Measurements from ENCODE around the gene TSPEAR.

DNA sequence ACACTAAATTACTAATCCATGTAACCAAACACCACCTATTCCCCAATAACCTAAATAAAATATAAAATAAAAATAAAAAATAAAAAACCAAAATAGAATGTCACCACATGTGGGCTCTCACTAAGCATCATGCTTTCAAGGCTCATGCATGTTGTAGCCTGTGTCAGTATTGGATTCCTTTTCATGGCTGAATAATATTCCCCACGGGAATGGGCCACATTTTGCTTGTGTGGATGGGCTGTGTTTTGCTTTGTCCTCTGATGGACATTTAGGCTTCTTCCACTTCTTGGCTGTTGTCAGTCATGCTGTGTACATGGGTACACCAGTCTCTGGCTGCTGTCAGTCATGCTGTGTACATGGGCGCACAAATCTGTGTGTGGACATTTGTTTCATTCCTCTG is 122.3 kb downstream of the TSPEAR start:
- TF ChIP-seq, protein P1, sequence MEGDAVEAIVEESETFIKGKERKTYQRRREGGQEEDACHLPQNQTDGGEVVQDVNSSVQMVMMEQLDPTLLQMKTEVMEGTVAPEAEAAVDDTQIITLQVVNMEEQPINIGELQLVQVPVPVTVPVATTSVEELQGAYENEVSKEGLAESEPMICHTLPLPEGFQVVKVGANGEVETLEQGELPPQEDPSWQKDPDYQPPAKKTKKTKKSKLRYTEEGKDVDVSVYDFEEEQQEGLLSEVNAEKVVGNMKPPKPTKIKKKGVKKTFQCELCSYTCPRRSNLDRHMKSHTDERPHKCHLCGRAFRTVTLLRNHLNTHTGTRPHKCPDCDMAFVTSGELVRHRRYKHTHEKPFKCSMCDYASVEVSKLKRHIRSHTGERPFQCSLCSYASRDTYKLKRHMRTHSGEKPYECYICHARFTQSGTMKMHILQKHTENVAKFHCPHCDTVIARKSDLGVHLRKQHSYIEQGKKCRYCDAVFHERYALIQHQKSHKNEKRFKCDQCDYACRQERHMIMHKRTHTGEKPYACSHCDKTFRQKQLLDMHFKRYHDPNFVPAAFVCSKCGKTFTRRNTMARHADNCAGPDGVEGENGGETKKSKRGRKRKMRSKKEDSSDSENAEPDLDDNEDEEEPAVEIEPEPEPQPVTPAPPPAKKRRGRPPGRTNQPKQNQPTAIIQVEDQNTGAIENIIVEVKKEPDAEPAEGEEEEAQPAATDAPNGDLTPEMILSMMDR (IDR thresholded peaks at IDR 0.05 in 8 of 11, conservative IDR thresholded peaks at IDR 0.05 in 3 of 11): no peak
- TF ChIP-seq POLR2A (IDR thresholded peaks at IDR 0.05) (no peak), POLR2AphosphoS5 (IDR thresholded peaks at IDR 0.05) (no peak)

All from spleen (tissue), 7 donors.